Endodermal cell (in vitro differentiated cells): ENCODE results near the gene APCDD1. TPM values are rescaled to one million over a fixed set of nuclear protein-coding genes. Genes with fewer than 3 reads are reported as not detected.

Experiments
- DNase-seq: peaks from one replicate; pipeline ENCODE4 v3.0.0-alpha.2; 2017
- H3K27ac ChIP-seq: 2 replicates; pipeline ENCODE4 v1.5.1; 2013; ENCODE audit warnings: mild to moderate bottlenecking, low read depth, low read length, moderate library complexity
- H3K27me3 ChIP-seq: 2 replicates; pipeline ENCODE4 v1.6.1; 2013; ENCODE audit warnings: mild to moderate bottlenecking, low read length, moderate library complexity; ENCODE audit not compliant: insufficient read depth, control insufficient read depth, poor library complexity, severe bottlenecking
- H3K36me3 ChIP-seq: 2 replicates; pipeline ENCODE4 v1.7.0; 2013; ENCODE audit warnings: mild to moderate bottlenecking, low read length, moderate library complexity; ENCODE audit not compliant: control insufficient read depth, insufficient read depth
- H3K4me1 ChIP-seq: one replicate; pipeline ENCODE4 v1.7.0; 2013; ENCODE audit warnings: low read length; ENCODE audit not compliant: control insufficient read depth, insufficient read depth
- H3K4me3 ChIP-seq: 2 replicates; pipeline ENCODE4 v1.5.1; 2013; ENCODE audit warnings: mild to moderate bottlenecking, low read length, moderate library complexity
- H3K9ac ChIP-seq: 2 replicates; pipeline ENCODE4 v1.6.1; 2013; ENCODE audit warnings: mild to moderate bottlenecking, low read length, moderate library complexity; ENCODE audit not compliant: poor library complexity, severe bottlenecking; ENCODE audit errors: extremely low read depth
- H3K9me3 ChIP-seq: 2 replicates; pipeline ENCODE4 v1.6.1; 2013; ENCODE audit warnings: mild to moderate bottlenecking, low read length, moderate library complexity; ENCODE audit not compliant: control insufficient read depth
- H3K27ac Mint-ChIP-seq: 2 replicates; pipeline ENCODE4 v1.8.0; 2020; ENCODE audit warnings: mixed read lengths
- H3K27me3 Mint-ChIP-seq: 2 replicates; pipeline ENCODE4 v1.8.0; 2021; ENCODE audit warnings: mild to moderate bottlenecking, mixed read lengths; ENCODE audit not compliant: insufficient read depth
- H3K36me3 Mint-ChIP-seq: 2 replicates; pipeline ENCODE4 v1.8.0; 2020; ENCODE audit warnings: low read depth, mixed read lengths
- H3K4me1 Mint-ChIP-seq: 2 replicates; pipeline ENCODE4 v1.8.0; 2020; ENCODE audit warnings: mixed read lengths
- H3K4me3 Mint-ChIP-seq: 2 replicates; pipeline ENCODE4 v1.8.0; 2020; ENCODE audit warnings: mild to moderate bottlenecking, moderate library complexity, mixed read lengths
- H3K9me3 Mint-ChIP-seq: 2 replicates; pipeline ENCODE4 v1.8.0; 2020; ENCODE audit warnings: mild to moderate bottlenecking, mixed read lengths
- CTCF ChIP-seq: fragments of 200-600 bp; sonication (generic); conservative IDR thresholded peaks from 2 replicates; pipeline ENCODE4 v1.5.0; 2021; ENCODE audit warnings: antibody characterized with exemption, mild to moderate bottlenecking
- WGBS, 2 experiments: methylation state at CpG; one replicate each; pipeline versions ENCODE4 v1.1.5 to v1.1.7; 2013; ENCODE audit warnings: missing lambda C conversion rate in 2 of 2, mixed read lengths in 1 of 2; ENCODE audit not compliant: insufficient coverage in 1 of 2, insufficient read length in 1 of 2; 5-methylcytosine and 5-hydroxymethylcytosine counted together
- total RNA-seq, 2 donors: library from RNA; stranded (reverse); fragmentation: NEBNext Ultra II Directional in 1 of 2; extraction: Animal tissue kit (Norgen Biotek cat#: 25700) in 1 of 2; gene quantifications; 2 replicates in 1 of 2; 3 replicates in 1 of 2; pipeline ENCODE4 v1.2.1, GENCODE V29; 2021

Gene APCDD1
- total RNA-seq, 2 donors from 2014 or later, result 6.5 to 9.0 TPM

- Histone ChIP-seq H3K9me3 (no peaks in the 10 kb centered on the region), H3K36me3 (no peaks in the 10 kb centered on the region), H3K4me1 (no peaks in the 10 kb centered on the region), H3K27me3 (no peaks in the 10 kb centered on the region), H3K27ac (no peak overlapping the region), H3K9ac (no peak overlapping the region), H3K4me3 (no peak overlapping the region)
- Mint-ChIP-seq H3K27ac (no peak overlapping the region), H3K27me3 (peaks cover 2% of the 10 kb centered on the region), H3K9me3 (no peaks in the 10 kb centered on the region), H3K4me3 (no peak overlapping the region), H3K36me3 (no peaks in the 10 kb centered on the region), H3K4me1 (no peaks in the 10 kb centered on the region)
- WGBS, 2 experiments, result 73 to 78% methylated on average over 3 to 4 of the region's 4 CpGs
- DNase-seq, result no peak
- TF ChIP-seq CTCF, result no peak
Measured at GRCh38 chr18:10430677-10431076, 23.8 kb upstream of the APCDD1 start.

- no peak overlapping the region for H3K4me3 ChIP-seq
- Mint-ChIP-seq H3K4me3 (no peak overlapping the region), H3K27ac (no peak overlapping the region), H3K9me3 (no peaks in the 10 kb centered on the region), H3K4me1 (no peaks in the 10 kb centered on the region), H3K27me3 (peaks cover 2% of the 10 kb centered on the region), H3K36me3 (no peaks in the 10 kb centered on the region)
- no peak for TF ChIP-seq CTCF
- 83 to 93% methylated on average over 1 to 2 of the region's 2 CpGs for WGBS, 2 experiments
- no peaks in the 10 kb centered on the region for H3K36me3 ChIP-seq
- no peak overlapping the region for H3K9ac ChIP-seq
- no peaks in the 10 kb centered on the region for H3K27me3 ChIP-seq
- H3K27ac ChIP-seq, result no peak overlapping the region
- no peak for DNase-seq
- H3K9me3 ChIP-seq, result no peaks in the 10 kb centered on the region
- H3K4me1 ChIP-seq, result no peaks in the 10 kb centered on the region
Measured at GRCh38 chr18:10431680-10432079, 22.8 kb upstream of the APCDD1 start.

GRCh38 chr18:10432781-10433180 lies 21.7 kb upstream of the APCDD1 start:
- WGBS, 2 experiments, result 91 to 96% methylated on average over 5 to 7 of the region's 7 CpGs
- no peaks in the 10 kb centered on the region for H3K36me3 Mint-ChIP-seq
- TF ChIP-seq CTCF, result no peak
- DNase-seq, result no peak
- no peaks in the 10 kb centered on the region for H3K36me3 ChIP-seq
- peaks cover 2% of the 10 kb centered on the region for H3K27me3 Mint-ChIP-seq
- H3K9me3 Mint-ChIP-seq, result no peaks in the 10 kb centered on the region
- H3K27ac ChIP-seq, result no peak overlapping the region
- no peak overlapping the region for H3K4me3 ChIP-seq
- H3K27ac Mint-ChIP-seq, result no peak overlapping the region
- no peaks in the 10 kb centered on the region for H3K4me1 ChIP-seq
- H3K9ac ChIP-seq, result no peak overlapping the region
- no peaks in the 10 kb centered on the region for H3K9me3 ChIP-seq
- H3K27me3 ChIP-seq, result no peaks in the 10 kb centered on the region
- no peaks in the 10 kb centered on the region for H3K4me1 Mint-ChIP-seq
- H3K4me3 Mint-ChIP-seq, result no peak overlapping the region
